Coronary artery (tissue), 2 donors: Measurements from ENCODE around the gene ATG13.

Source experiments
- DNase-seq: peaks from one replicate; pipeline ENCODE4 v3.0.0-alpha.2; 2017; ENCODE audit warnings: low spot score
- H3K27ac ChIP-seq, 2 donors: fragments of 200-600 bp; sonication (generic); one replicate each; pipeline ENCODE4 v1.5.1; 2016 to 2019
- H3K4me3 ChIP-seq: fragments of 200-600 bp; sonication (generic); 2 replicates; pipeline ENCODE4 v1.5.1; 2016; ENCODE audit warnings: mild to moderate bottlenecking, moderate library complexity
- TF ChIP-seq, protein P1 (sequence below): fragments of 200-600 bp; sonication (generic); IDR thresholded peaks from one replicate; pipeline ENCODE4 v1.5.1; 2019; ENCODE audit warnings: antibody characterized with exemption

Gene ATG13

DNA sequence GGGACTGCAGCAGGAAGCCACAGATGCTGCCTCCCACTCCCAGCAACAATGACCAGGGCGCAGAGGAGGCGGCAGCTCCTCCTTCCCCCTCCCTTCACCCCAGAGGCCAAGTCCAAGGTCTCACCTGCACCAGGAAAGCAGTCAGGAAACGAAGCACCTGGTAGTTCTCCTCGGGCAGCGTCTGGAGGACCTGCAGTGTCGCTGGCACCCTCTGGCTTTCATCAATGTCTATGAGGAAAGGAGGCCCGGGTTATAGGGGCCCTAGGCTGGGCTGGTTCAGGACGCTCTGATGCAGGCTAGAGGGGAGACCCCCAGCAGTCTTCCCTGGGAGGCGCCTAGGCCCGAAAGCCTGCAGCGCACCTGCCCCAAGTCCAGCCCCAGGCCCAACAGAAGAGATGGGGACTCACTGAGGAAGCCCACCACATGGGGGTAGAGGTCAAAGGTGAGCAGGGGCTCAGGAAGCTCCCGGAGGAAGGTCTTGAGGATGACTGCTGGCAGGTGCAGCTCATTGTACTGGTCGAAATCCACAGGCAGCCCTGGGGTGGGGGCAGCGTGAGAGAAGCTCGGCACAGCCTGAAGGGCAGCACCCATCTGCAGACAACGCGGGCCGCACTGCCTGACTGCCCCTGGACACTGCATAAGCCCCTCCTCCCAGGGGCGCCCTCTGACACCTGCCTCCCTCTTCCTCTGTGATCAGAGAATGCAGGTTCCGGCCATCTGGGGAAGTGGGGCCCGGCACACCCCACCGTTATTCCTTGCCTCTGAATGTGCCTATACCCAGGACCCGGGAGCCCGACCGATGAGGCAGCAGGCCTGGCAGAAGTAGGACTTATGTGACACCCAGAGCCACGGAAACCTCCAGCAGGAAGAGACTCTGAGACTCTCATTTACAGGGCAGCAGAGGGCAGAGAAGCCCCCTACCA, 62.1 kb downstream of the ATG13 start:
- TF ChIP-seq, protein P1, sequence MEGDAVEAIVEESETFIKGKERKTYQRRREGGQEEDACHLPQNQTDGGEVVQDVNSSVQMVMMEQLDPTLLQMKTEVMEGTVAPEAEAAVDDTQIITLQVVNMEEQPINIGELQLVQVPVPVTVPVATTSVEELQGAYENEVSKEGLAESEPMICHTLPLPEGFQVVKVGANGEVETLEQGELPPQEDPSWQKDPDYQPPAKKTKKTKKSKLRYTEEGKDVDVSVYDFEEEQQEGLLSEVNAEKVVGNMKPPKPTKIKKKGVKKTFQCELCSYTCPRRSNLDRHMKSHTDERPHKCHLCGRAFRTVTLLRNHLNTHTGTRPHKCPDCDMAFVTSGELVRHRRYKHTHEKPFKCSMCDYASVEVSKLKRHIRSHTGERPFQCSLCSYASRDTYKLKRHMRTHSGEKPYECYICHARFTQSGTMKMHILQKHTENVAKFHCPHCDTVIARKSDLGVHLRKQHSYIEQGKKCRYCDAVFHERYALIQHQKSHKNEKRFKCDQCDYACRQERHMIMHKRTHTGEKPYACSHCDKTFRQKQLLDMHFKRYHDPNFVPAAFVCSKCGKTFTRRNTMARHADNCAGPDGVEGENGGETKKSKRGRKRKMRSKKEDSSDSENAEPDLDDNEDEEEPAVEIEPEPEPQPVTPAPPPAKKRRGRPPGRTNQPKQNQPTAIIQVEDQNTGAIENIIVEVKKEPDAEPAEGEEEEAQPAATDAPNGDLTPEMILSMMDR, result no peak
- Histone ChIP-seq H3K27ac (no peak overlapping the region), H3K4me3 (no peak overlapping the region)
- DNase-seq, result peak; percentile 70

DNA sequence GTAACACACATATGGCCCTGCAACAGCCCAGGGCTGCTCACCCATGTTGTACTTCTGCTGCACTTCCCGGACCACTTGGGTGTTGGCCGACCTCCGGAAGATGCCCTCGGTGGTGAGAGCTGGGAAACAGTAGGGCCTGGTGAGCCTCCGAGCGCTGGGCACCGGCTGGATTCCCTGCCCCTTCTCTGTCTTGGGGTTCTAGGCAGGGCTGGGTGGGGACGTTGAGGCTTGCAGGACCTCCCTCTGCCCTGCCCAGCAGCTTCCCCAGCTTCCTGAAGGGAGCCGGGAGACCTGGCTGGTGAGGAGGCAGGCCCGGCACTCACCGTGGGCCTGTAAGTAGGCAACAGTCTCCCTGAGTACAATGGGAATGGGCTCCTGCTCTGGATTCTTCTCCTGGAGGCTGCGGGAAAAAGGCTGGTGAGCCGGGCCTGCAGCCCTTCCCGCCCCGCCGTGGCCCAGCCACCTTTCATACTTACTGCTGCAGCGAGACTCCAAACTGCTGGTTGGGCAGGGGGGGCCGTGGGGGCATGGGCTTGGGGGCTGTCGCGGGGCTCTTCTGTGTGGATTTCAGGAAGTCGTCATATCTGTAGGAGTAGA, 62.9 kb downstream of the ATG13 start:
- TF ChIP-seq, protein P1, result no peak
- DNase-seq, result peak; percentile 59
- Histone ChIP-seq H3K4me3 (no peak overlapping the region), H3K27ac (no peak overlapping the region)

DNA sequence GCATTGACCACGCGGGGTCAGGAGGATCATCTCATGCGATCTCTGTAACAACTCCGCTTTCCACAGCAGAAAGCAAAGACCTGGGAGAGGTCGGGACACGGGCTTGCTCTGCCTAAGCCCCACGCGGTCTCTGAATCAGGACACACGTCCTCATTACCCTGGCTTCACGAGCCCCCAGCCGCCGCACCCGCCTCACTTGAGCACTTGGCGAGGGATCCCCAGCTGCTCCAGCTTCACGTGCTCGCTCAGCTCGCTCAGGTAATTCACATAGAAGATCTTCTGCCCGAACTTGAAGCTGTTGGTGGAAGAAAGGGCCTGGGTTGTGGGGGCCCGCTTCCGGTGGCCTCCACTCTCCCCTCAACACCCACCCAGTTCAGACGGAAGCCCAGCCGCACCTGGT, 63.5 kb downstream of the ATG13 start:
- Histone ChIP-seq H3K27ac (no peak overlapping the region), H3K4me3 (no peak overlapping the region)
- TF ChIP-seq, protein P1, result no peak
- DNase-seq, result no peak

DNA sequence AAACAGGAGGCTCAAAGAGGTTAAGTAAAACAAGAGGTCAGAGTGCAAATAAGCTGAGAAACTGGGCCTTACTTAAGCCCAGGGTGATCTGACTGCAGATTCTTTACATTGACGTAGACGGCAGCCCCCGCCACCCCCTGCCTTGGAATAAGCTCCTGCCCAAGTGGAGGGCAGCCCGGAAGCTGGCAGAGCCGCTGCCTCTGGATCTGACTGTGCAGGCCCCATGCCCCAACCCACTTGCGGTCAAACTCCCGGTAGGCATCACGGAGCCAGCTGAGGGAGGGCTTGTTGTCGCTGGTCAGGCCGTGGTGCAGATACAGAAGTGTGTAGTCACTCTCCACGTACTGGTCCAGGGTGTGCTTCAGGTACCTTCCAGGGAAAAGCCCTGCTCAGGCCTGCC, 64.5 kb downstream of the ATG13 start:
- peak overlapping the region in 1 of 2 donors; percentile 11 for H3K27ac ChIP-seq
- H3K4me3 ChIP-seq, result no peak overlapping the region
- no peak for DNase-seq
- TF ChIP-seq, protein P1, result no peak

DNA sequence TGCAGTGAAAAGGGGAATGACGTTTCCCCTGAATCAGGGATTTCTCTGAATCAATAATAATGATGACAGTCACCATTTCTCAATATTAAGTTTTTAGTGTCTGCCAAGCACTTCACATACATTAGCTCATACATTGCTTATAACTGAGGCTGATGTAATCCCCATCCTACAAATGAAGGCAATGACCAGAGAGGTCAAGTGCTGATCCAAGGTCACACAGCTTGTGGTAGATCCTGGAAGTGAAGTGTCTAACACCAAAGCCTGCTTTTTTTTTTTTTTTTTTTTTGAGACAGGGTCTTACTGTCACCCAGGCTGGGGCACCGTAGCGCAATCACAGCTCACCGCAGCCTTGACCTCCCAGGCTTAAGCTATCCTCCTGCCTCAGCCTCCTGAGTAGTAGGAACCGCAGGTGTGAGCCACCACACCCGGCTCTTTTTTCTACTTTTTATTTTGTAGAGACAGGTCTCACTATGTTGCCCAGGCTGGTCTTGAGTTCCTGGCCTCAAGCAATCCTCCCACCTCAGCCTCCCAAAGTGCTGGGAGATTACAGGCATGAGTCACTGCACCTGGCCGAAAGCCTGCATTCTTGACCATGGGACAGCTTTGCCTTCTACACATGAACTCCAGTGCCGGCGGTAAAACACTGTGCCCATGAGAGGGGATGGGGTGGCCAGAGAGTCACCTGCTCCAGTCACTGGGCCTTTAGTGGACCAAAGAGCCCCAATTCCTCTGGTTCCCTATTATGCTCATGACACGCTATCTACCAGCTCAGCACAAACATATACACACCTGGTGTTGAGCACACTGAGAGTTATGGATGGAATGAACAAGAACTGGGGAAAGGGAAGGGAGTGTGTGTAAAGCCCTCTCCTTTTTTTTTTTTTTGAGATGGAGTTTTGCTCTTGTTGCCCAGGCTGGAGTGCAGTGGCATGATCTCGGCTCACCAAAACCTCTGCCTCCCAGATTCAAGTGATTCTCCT, 65.7 kb downstream of the ATG13 start:
- TF ChIP-seq, protein P1, result no peak
- Histone ChIP-seq H3K4me3 (no peak overlapping the region), H3K27ac (peak overlapping the region; percentile 46 to 85)
- DNase-seq, result no peak

DNA sequence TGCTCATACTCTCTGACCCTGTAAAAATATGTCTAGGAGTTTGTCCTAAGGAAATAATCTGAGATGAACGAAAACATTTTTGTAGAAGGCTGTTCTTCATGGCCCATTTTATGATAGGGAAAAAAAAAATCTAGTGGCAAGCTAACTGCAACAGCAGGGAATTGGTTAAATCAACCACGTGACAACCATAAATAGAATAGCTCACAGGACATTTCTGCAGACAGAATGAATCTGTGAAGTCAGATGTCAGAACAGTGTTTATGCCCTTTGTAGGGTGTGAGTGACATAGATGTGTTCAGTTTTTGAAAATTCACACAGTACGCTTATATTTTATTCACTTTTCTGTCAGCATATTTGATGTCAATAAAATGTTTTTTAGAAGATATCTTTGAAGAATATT, 67.0 kb downstream of the ATG13 start:
- TF ChIP-seq, protein P1, result no peak
- H3K4me3 ChIP-seq, result no peak overlapping the region
- DNase-seq, result no peak
- H3K27ac ChIP-seq, result peak overlapping the region; percentile 46 to 85
